Endothelial cell of umbilical vein (primary cell): ENCODE measurements around the gene FBXO21.

Source experiments
- MYC ChIP-seq: IDR thresholded peaks from one replicate; pipeline ENCODE4 v1.6.1; 2011; ENCODE audit warnings: mild to moderate bottlenecking, low read depth, low read length
- TF ChIP-seq, protein P1 (sequence below), 2 donors: IDR thresholded peaks; 1 replicate in 1 of 2; 2 replicates in 1 of 2; pipeline ENCODE4 v1.5.1; 2011; ENCODE audit warnings: low read length in 2 of 2, mild to moderate bottlenecking in 2 of 2, moderate library complexity in 2 of 2, control low read depth in 1 of 2, inconsistent platforms in 1 of 2, low read depth in 1 of 2; ENCODE audit not compliant: insufficient read depth in 1 of 2; ENCODE audit errors: extremely low read depth in 1 of 2
- TF ChIP-seq, protein P2 (sequence below): IDR thresholded peaks from 2 replicates; pipeline ENCODE4 v1.6.1; 2011; ENCODE audit not compliant: insufficient read depth, insufficient read length

DNA sequence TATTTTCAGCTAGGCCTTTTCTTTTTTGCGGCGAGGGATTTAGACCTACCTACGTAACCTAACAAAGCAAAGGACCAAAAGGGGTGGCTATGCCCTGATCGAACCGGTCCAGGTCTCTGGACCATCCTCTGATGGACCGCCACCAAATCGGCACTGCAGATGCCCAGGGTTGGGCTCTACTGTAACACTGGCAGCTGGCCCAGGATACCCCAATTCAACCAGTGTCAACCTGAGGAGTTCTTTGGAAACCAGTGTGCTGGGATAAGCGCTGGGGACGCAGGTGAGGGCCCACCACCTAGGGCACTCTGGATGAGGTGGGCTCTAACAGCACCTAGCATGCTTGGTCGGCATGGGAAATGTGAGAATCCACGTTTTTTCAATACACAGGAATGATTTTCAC, 32.2 kb downstream of the FBXO21 start:
- TF ChIP-seq, protein P1, sequence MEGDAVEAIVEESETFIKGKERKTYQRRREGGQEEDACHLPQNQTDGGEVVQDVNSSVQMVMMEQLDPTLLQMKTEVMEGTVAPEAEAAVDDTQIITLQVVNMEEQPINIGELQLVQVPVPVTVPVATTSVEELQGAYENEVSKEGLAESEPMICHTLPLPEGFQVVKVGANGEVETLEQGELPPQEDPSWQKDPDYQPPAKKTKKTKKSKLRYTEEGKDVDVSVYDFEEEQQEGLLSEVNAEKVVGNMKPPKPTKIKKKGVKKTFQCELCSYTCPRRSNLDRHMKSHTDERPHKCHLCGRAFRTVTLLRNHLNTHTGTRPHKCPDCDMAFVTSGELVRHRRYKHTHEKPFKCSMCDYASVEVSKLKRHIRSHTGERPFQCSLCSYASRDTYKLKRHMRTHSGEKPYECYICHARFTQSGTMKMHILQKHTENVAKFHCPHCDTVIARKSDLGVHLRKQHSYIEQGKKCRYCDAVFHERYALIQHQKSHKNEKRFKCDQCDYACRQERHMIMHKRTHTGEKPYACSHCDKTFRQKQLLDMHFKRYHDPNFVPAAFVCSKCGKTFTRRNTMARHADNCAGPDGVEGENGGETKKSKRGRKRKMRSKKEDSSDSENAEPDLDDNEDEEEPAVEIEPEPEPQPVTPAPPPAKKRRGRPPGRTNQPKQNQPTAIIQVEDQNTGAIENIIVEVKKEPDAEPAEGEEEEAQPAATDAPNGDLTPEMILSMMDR (IDR thresholded peaks at IDR 0.05; ENCODE audit: extremely low read depth in 1 of 2, insufficient read depth in 1 of 2, low read depth in 1 of 2, low read length in 2 of 2), result no peak
- TF ChIP-seq, protein P2, sequence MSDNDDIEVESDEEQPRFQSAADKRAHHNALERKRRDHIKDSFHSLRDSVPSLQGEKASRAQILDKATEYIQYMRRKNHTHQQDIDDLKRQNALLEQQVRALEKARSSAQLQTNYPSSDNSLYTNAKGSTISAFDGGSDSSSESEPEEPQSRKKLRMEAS, result no peak
- no peak for TF ChIP-seq MYC
